LoVo (cell line): Measurements from ENCODE around the gene SAMD5.

Experiments
- DNase-seq: peaks from one replicate; pipeline ENCODE4 v3.0.0-alpha.2; 2016; ENCODE audit warnings: low spot score

The SAMD5 gene

DNA sequence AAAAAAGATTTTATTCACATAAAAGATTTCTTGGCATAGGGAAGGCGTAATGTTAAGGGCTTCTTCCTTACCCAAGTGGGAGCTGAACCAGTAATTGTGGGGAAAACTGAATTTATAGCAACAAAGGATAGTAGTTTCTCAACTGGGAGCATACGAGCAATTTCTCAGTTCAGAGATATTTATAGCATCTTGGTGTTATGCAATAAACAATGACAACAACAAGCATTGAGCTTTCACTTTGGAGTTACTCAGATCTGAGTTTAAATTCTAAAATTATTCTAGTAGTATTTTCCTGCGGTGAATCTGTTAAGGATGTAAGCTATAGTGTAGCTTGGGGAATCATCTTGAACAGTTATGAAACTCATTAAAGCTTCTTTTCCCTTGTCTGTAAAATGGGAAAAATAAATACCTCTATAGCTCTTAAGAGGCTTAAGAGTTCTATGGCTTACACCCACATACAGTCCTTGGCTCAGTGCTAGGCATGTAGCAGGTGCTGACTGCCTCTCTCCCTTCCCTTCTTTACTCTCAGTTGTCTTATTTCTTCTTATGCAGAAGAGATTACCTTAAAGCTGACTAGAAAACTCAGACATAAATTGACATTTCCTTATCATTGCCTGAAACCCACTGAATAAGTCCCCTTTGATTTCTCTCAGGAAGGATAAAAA is 58.8 kb downstream of the SAMD5 start:
- no peak for DNase-seq

DNA sequence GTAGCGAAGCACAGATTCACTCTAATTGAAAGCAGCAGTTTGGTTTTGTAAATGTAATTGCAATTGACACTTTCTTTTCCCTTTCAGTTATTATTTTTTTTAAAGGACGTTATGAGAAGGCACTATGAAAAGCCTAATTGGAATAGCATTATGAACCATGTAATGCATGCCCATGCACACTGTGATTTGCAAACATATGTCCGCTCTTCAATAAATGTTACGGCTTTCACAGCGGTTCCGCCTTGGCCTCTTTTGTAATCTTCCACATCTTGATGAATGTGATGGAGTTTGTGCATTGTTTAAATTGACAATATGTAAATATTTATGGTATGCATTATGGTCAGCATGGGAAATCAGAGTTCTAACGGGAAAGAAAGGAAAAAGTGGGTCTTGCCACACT is 61.3 kb downstream of the SAMD5 start:
- DNase-seq = no peak

DNA sequence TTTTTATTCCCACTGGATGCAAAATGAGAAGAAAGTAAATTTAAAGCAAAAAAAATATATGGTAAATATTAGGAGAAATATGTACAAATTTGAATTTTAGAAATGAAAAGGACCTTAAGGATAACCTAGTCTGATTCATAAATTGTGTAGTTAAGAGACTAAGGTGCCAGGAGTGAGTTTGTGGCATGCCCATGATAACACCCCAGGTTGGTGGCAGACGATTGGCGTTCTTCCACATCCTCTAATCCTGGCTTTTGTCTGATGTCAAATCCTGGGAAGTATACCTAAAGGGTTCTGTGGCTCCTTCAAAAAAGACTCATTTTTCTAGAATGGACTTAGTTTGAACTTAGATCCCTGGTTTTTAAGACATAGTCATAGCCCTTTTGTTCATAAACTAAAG is 62.2 kb downstream of the SAMD5 start:
- no peak for DNase-seq

DNA sequence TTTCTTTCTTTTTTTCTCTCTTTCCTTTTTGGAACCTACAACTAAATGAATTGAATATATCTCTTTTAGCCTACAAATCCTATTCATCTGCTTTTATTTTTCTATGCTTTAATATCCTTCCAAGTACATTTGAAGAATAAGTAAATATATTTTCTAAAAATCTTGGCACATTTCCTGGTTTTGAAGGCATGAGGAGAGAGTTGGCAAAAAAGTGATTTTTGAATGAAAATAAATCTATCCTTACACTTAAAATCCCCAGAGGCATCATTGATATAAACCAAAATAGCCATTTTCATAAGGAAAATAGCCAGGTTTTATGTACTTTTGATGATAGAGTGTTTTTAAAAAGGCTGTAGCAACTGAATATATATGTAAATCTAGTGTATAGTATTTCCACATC is 69.0 kb downstream of the SAMD5 start:
- no peak for DNase-seq

DNA sequence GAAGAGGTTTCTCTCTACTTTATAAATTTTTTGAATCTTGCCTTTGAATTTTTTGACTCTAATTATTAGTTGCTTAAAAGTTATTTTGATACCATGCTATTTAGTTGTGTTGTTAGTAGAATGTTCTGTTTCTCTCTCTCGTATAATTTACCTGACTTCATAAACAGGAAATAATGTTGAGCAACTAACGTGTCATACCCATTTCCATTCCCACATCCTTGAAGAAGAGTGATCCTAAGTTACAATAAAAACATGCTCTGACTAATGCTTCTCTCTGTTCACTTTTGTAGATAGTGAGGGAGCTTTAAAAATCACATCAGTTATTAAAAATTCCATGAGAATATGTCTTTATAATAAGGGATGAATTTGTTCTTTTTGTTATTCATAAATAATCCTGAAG is 69.7 kb downstream of the SAMD5 start:
- DNase-seq = no peak

DNA sequence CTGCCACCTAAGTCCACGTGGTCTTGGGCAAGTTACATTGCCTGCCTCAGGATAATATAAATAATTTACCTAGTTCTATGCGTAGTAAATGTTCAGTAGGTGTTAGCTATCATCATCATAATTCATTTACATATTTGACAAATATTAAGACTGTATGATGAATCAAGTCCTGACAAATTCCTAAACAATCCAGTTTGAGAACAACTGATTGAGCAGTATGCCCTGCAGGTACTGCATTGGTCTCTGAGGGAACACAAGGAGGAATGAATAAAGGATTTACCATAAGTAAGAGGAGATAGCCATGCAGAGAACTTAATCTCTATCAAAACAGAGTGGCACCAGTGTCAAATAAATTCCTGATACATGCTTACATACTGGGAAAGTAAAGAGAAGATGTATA is 70.4 kb downstream of the SAMD5 start:
- DNase-seq = no peak

DNA sequence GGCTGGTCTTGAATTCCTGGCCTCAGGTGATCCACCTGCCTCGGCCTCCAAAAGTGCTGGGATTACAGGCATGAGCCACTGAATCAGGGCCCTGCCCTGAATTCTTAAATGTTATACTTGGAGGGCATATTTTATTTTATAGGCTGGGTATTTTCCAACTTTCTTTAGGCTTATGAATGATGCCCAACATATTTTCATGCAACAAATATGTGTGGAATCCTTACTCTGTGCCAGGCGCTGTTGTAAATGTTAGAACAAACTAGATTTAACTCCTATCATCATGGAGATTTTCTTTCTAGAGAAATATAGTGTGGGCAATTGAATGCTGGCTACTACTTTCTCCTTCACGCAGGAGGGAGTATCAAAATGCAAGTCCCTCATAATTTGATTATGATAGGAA is 71.2 kb downstream of the SAMD5 start:
- DNase-seq = no peak

DNA sequence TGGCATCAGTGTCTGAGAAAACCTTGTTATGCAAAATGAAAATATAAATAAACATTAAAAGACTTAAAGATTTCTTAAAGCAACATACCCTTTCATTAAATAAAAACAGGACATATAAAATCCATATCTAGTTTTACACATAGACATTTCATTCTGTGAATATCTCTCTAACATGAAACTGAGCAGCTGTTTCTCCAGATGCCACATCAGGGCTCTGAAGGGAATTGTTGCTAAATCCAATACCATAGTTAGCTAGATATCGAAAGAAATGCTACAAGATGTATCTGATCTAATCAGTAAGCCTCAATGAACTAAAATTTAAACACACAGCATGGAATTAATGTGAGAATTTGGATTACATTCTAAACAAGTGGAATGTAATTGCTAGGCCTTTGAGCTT is 74.5 kb downstream of the SAMD5 start:
- DNase-seq = no peak

DNA sequence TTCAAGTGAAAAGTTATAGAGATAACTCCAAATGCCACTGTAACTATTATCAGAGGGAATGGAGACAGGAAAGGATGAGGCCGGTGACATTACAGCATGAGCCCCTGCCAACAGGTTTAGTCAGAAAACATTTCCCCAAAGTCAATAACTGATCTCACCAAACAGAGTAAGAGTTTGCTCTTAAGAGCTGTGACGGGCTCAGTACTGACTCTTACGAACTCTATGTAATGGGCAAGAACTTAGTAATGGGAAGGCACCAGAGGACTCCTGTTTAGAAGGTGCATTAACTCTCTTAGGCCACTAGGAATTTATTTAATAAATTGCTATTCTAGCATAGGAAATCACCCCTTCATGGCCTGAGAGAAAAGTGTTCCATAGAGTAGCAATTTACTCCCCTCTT is 76.8 kb downstream of the SAMD5 start:
- DNase-seq = no peak

DNA sequence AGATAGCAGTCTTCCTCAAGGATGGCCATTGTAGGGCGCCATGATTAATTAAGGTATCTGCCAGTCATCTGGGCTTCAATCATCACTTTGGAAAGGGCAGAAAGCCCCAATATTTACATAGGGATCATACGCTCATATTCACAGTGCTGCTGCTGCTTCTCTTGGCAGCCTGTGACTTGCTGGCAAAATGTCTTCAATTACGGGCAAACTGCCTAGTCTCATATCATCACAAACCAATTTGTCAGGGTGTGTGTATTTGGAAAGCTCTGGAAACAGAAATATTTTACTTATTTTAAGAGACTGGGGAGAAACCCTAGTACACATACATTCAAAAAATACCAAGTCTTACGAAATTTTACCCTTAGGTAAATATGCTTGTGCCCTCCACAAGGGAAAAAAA is 77.6 kb downstream of the SAMD5 start:
- DNase-seq = no peak

DNA sequence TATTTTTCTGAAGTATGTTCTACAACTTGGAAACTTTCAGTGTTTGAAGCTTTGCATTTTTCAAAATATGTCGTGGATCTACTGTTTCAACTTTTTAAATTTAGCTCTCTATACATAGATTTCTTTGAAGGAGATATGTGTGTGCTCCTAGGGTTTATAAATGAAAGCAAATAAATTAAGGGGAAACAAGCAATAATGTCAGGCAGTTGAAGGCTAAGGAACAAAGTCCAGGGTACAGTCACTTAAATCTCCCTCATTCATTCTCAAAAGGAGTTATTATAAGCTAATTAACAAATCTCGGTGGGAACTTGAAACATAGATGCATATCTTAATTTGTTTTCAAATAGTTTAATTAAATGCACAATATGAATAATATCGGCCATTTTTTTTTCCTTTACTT is 79.4 kb downstream of the SAMD5 start:
- DNase-seq = no peak

DNA sequence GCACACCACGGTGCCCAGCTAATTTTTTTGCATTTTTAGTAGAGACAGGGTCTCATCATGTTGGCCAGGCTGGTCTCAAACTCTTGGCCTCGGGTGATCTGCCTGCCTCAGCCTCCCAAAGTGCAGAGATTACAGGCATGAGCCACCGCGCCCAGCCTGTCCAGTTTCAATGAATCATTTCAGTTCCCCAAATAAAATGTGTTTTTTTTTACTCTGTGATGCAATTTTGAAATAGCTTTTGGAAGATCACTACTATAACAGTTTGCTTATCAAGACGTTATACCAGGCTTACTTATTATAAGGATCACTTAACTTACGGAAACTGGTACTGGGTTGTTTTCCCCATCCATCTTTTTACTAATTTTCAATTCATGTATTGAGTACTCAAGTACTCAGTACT is 80.0 kb downstream of the SAMD5 start:
- no peak for DNase-seq

DNA sequence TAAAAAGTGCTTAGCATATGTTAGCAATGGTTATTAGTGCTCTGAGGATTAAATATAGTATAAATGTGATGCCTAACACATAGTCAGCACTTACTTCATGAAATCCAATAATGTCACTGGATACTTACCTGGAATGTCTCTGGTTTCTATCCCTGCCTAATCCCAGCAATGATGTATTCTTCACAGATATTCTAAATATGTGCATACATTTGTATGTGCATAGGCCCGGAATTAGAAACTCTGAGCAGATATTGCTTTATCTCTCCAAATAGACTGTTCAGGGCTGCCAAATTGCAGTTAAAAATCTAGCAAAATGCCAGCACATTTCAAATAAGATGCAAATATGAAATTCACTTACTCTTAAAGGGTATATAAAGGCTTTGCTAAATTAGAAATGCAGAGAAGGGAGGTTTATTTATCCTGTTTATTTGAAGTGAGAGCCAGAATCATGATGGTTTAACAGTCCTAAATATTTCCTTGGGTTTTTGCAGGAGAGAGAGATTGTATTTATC is 81.3 kb downstream of the SAMD5 start:
- no peak for DNase-seq

DNA sequence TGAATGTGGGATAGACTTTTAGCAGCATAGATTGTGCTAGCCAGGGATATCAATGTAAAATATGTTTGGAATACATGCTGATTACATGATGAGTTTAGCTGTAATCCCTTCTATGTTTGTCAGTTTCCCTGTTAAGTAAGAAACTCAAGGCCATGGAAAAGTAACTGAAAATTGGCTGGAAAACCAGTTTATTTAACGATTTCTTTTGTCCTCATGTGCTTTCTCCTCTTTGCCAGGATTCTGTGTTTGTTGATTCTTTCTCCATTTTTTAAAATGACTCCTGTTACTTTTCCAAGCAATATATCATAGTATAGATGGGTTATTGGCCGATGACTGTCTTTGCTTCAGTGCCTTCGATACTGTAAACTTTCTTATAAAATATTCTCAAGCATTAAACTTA is 87.5 kb downstream of the SAMD5 start:
- DNase-seq = no peak

DNA sequence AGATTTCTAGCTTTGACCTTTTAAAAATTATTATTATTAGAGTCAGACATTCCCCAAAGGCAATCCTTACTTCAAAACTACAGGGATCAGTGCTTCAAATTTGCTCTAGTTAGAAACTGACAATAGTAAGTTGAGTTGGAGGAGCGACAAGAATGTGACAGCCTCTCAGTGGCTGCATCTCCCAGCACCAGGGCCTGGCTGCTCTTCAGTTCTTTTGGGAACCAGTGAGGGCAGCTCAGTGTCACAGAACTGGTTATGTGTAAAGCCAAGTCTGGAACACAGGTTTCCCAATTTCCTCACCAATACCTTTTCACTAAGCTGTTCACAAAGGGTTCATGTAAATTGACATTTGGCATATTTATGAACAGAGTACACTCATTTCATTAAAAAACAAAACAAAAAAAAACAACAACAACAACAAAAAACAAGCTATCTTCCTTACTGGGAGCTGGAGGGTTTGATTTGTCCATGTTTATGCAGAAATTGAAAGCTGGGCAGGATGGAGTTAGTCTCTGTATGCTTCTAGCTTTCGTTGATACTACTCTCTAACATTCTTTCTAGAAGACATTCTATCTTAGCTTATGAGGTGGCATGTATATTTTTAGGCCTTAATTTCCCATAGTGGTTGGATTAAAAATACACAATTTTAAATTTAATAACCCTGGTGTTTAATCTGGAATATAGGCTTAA is 95.0 kb downstream of the SAMD5 start:
- DNase-seq = no peak

DNA sequence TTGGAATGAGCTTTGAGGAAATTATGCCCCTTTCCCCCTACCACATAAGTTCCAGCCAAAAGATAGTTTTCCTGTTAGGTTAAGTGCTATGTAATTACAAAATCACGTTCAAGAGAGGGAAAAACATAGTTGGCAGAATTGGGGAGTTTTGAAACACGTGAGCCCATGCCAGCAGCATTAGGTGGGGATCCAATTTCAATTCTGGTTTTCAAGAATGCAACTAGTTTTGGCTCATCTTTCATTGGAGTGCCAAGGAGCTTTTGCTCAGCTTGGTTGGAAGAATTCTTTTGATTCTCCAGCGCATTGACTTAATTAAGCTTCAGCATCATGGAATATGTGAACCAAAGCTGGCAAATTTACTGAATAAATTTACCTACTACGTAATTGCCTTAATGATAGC is 95.9 kb downstream of the SAMD5 start:
- DNase-seq = no peak

DNA sequence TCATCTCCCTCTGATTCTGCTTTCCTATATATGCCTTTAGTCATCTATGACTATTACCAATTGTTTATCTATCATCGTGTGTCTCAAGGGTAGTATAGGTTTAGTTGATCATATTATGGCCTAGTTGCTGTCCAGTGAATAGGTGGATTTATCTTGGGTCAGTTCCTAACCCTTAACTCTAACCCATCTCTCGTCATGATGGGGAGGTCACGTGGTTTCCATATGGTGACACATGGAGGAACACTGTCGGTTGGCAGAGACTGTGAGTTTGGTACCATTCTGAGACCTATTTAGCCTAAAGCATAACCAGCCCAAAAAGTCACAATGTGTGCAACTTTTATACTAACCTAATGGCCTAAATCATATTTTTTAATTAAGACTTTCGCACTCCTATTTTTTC is 103.5 kb downstream of the SAMD5 start:
- no peak for DNase-seq

DNA sequence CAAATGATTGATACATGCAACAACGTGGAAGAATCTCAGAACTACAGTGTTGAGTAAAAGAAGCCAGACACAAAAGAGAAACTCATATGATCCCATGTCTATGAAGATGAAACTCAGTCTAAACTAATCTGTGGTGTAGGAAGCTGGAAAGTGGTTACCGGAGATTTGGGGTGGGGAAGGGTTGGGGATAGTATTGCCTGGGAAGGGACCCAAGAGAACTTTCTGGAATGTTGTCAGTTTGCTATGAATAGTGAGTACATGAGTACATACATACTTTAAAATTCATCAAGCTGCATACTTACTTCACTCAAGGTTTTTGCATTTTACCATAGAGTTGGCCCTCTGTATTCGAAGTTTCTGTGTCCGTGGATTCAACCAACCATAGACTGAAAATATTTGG is 106.0 kb downstream of the SAMD5 start:
- DNase-seq = no peak

DNA sequence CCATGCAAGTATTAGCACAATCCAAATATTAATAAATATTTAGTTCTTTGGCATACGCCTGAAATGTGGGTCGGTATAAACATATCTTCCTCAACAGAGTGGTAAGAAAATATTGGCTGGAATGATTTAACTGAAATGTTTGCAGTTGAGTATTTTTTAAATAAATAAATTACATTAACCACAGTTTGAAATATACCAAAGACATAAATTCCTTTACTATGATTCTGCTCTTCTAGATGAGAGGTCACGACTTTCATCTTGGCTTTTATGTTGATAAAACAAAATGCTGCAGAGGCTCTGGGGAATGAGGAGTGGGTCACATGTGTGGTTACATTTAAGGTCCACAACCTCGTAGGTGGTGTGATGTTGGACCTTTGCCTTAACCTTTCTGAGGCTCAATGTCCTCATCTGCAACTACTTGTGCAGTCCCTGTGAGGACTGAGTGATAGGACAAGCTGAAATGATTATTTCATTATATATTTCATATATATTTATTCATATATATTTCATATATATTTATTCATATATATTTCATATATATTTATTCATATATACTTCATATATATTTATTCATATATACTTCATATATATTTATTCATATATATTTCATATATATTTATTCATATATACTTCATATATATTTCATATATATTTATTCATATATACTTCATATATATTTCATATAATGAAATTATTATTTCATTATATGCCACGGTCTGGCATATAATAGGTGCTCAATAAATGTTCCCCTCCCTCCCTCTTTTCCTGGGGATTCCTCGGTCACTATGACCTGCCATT is 107.4 kb downstream of the SAMD5 start:
- no peak for DNase-seq

DNA sequence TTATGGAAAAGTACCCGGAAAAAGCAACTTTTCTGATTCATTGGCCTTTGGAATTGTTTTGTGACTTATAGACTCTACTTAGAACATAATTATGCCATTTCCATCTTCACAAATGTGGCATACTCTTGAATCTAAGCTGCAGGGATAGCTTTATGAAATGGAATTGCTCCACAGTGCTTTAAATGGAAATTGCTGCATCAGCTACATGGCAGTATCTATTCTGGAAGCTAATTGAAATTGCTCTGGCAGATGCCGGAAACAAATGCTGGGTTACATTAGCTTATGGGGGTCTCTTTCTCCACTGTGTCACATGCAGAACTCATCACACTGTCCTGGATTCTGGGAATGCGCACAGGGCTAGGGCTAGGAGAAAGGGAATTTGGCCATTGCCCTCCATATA is 108.9 kb downstream of the SAMD5 start:
- DNase-seq = no peak

DNA sequence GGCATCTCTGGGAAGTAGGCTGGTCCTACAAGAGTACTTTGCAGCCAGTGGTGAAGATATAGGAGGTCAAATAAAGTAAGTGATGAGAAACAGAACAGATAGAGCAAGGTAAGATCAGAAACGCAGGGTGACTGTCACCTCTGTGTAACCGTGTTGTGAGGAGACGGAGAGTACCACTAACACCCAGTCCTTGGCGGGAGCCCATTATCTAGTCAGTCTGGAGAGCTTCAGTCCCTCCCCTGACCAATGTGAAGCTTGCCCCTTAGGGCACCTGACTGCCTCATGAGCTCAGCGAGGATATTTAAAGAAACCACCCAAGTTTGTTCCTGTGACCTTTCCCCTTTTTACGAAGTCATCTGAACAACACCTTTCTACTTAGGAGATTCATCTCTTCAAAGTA is 110.0 kb downstream of the SAMD5 start:
- no peak for DNase-seq

DNA sequence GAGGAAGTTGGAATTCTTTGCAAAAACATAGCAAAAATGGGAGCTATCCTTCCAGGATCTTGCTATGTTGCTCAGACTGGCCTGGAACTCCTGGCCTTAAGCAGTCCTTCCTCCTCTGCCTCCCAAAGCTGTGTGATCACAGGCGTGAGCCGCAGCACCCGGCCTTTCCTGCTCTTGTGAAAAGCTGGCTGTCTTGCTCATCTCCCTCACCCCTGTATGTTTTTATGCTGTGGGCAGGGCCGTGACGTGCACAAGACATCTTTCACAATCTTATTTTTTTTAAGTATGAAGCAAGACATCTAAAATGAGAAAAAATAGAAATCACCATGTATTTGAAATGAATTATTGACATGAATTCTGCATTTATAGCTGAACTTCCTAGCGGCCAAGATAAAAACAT is 110.4 kb downstream of the SAMD5 start:
- DNase-seq = no peak
